ENCODE measurements around the gene AUTS2.

DNA sequence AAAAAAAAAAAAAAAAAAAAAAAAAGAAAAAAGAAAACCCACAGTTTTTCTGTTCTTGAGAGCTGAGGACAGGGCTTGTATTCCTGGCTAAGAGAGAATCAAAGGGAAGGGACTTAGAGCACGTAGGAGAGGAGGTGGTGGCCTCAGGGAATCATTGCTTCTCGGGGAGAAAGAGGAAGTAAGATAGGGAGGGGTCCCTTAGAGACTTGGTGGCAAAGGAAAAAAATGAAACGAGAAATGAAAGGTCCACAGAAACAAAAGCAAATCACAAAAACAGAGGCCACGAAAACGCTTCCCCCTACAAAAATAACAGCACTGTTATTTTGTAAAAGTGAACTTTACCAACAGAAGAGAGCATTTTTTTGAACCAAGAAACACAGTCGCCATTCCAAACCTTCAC, 1210.6 kb downstream of the AUTS2 start:
- TF ChIP-seq, protein P1, sequence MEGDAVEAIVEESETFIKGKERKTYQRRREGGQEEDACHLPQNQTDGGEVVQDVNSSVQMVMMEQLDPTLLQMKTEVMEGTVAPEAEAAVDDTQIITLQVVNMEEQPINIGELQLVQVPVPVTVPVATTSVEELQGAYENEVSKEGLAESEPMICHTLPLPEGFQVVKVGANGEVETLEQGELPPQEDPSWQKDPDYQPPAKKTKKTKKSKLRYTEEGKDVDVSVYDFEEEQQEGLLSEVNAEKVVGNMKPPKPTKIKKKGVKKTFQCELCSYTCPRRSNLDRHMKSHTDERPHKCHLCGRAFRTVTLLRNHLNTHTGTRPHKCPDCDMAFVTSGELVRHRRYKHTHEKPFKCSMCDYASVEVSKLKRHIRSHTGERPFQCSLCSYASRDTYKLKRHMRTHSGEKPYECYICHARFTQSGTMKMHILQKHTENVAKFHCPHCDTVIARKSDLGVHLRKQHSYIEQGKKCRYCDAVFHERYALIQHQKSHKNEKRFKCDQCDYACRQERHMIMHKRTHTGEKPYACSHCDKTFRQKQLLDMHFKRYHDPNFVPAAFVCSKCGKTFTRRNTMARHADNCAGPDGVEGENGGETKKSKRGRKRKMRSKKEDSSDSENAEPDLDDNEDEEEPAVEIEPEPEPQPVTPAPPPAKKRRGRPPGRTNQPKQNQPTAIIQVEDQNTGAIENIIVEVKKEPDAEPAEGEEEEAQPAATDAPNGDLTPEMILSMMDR (IDR thresholded peaks at IDR 0.05), result no peak
- no peak for TF ChIP-seq POLR2A (IDR thresholded peaks at IDR 0.05)

All from thyroid gland (tissue), 4 donors.